Esophagus (tissue), 2 donors: ENCODE measurements around the gene MKI67. TPM values are rescaled to one million over a fixed set of nuclear protein-coding genes. Genes with fewer than 3 reads are reported as not detected.

Experiments
- H3K27ac ChIP-seq, 2 donors: one replicate each; pipeline ENCODE4 v1.5.1; 2013; ENCODE audit warnings: low read depth in 2 of 2, mild to moderate bottlenecking in 2 of 2, inconsistent platforms in 1 of 2, low read length in 1 of 2, moderate library complexity in 1 of 2
- H3K27me3 ChIP-seq, 2 donors: one replicate each; pipeline ENCODE4 v1.6.1; 2013; ENCODE audit warnings: low read length in 2 of 2, control low read depth in 1 of 2, mild to moderate bottlenecking in 1 of 2; ENCODE audit not compliant: insufficient read depth in 2 of 2, control insufficient read depth in 1 of 2
- H3K36me3 ChIP-seq, 2 donors: one replicate each; pipeline ENCODE4 v1.6.1; 2013; ENCODE audit warnings: low read length in 1 of 2; ENCODE audit not compliant: control insufficient read depth in 2 of 2, insufficient read depth in 2 of 2
- H3K4me1 ChIP-seq, 2 donors: one replicate each; pipeline ENCODE4 v1.6.1; 2013; ENCODE audit warnings: low read length in 1 of 2; ENCODE audit not compliant: control insufficient read depth in 2 of 2, insufficient read depth in 2 of 2
- H3K4me3 ChIP-seq, 2 donors: one replicate each; pipeline ENCODE4 v1.5.1; 2013; ENCODE audit warnings: low read length in 2 of 2, mild to moderate bottlenecking in 2 of 2, low read depth in 1 of 2, moderate library complexity in 1 of 2
- H3K9me3 ChIP-seq, 2 donors: one replicate each; pipeline ENCODE4 v1.6.1; 2013; ENCODE audit warnings: mild to moderate bottlenecking in 2 of 2, low read depth in 1 of 2, low read length in 1 of 2, moderate library complexity in 1 of 2; ENCODE audit not compliant: control insufficient read depth in 2 of 2, insufficient read depth in 1 of 2
- WGBS, 2 donors: extraction: QIAGEN DNeasy Blood & Tissue Kit; methylation state at CpG; one replicate each; pipeline ENCODE4 v1.1.7; 2013; 5-methylcytosine and 5-hydroxymethylcytosine counted together
- polyA plus RNA-seq, 2 donors: library from polyadenylated mRNA; stranded (reverse); fragments of 200-250 nt; gene quantifications; one replicate each; pipeline ENCODE4 v1.2.3, GENCODE V29; 2013
- donor health status: healthy with polysubstance abuse.
- donor health status: Bipolar disorder and iron deficiency.

The MKI67 gene
- polyA plus RNA-seq, 2 donors, result 8.7 to 8.9 TPM

- no peaks in the 10 kb centered on the region for H3K27me3 ChIP-seq
- WGBS, 2 donors, result 51 to 55% methylated on average over 19 of the region's 19 CpGs
- peaks cover 4 to 10% of the 10 kb centered on the region in 2 donors for H3K4me1 ChIP-seq
- H3K36me3 ChIP-seq, result peaks cover 10 to 43% of the 10 kb centered on the region in 2 donors
- no peak overlapping the region for H3K4me3 ChIP-seq
- peaks cover 0 to 5% of the 10 kb centered on the region in 2 donors for H3K9me3 ChIP-seq
- peak overlapping the region; percentile 52 for H3K27ac ChIP-seq
Observed at GRCh38 chr10:128062881-128063563, 63.2 kb downstream of the MKI67 start.

GRCh38 chr10:128062331-128062880 is 63.8 kb downstream of the MKI67 start:
- peak overlapping the region; percentile 52 to 62 for H3K27ac ChIP-seq
- H3K9me3 ChIP-seq, result peaks cover 0 to 5% of the 10 kb centered on the region in 2 donors
- peaks cover 8 to 37% of the 10 kb centered on the region in 2 donors for H3K36me3 ChIP-seq
- WGBS, 2 donors, result 57 to 61% methylated on average over 11 of the region's 11 CpGs
- H3K27me3 ChIP-seq, result no peaks in the 10 kb centered on the region
- H3K4me1 ChIP-seq, result peaks cover 4 to 10% of the 10 kb centered on the region in 2 donors
- no peak overlapping the region for H3K4me3 ChIP-seq

- no peak overlapping the region for H3K4me3 ChIP-seq
- WGBS, 2 donors, result 84 to 85% methylated on average over 14 of the region's 14 CpGs
- H3K36me3 ChIP-seq, result peaks cover 3 to 33% of the 10 kb centered on the region in 2 donors
- peaks cover 4 to 10% of the 10 kb centered on the region in 2 donors for H3K4me1 ChIP-seq
- H3K27ac ChIP-seq, result no peak overlapping the region
- no peaks in the 10 kb centered on the region for H3K27me3 ChIP-seq
- no peaks in the 10 kb centered on the region for H3K9me3 ChIP-seq
Observed at GRCh38 chr10:128061306-128062300, 64.6 kb downstream of the MKI67 start.

- H3K27ac ChIP-seq, result no peak overlapping the region
- peaks cover 10 to 28% of the 10 kb centered on the region in 2 donors for H3K36me3 ChIP-seq
- peaks cover 4 to 10% of the 10 kb centered on the region in 2 donors for H3K4me1 ChIP-seq
- H3K9me3 ChIP-seq, result no peaks in the 10 kb centered on the region
- WGBS, 2 donors, result 95 to 96% methylated on average over 9 of the region's 9 CpGs
- no peaks in the 10 kb centered on the region for H3K27me3 ChIP-seq
- H3K4me3 ChIP-seq, result no peak overlapping the region
Observed at GRCh38 chr10:128060341-128061250, 65.6 kb downstream of the MKI67 start.

GRCh38 chr10:128059982-128060293 is 66.3 kb downstream of the MKI67 start:
- Histone ChIP-seq H3K27ac (no peak overlapping the region), H3K4me3 (no peak overlapping the region), H3K4me1 (peaks cover 4 to 12% of the 10 kb centered on the region in 2 donors), H3K9me3 (no peaks in the 10 kb centered on the region), H3K36me3 (peaks cover 16 to 34% of the 10 kb centered on the region in 2 donors), H3K27me3 (no peaks in the 10 kb centered on the region)
- WGBS, 2 donors, result 88 to 96% methylated on average over 1 of the region's 1 CpG

GRCh38 chr10:128059266-128059981 is 66.8 kb downstream of the MKI67 start:
- H3K27me3 ChIP-seq, result no peaks in the 10 kb centered on the region
- no peaks in the 10 kb centered on the region for H3K9me3 ChIP-seq
- WGBS, 2 donors, result 75 to 76% methylated on average over 15 of the region's 15 CpGs
- no peak overlapping the region for H3K27ac ChIP-seq
- H3K36me3 ChIP-seq, result peaks cover 17 to 39% of the 10 kb centered on the region in 2 donors
- no peak overlapping the region for H3K4me3 ChIP-seq
- peaks cover 4 to 14% of the 10 kb centered on the region in 2 donors for H3K4me1 ChIP-seq

- H3K4me3 ChIP-seq, result no peak overlapping the region
- H3K4me1 ChIP-seq, result peaks cover 0 to 7% of the 10 kb centered on the region in 2 donors
- no peaks in the 10 kb centered on the region for H3K9me3 ChIP-seq
- H3K27me3 ChIP-seq, result no peaks in the 10 kb centered on the region
- H3K27ac ChIP-seq, result no peak overlapping the region
- peaks cover 17 to 39% of the 10 kb centered on the region in 2 donors for H3K36me3 ChIP-seq
Observed at GRCh38 chr10:128058750-128059134, 67.5 kb downstream of the MKI67 start.

GRCh38 chr10:128058106-128058749 is 68.0 kb downstream of the MKI67 start:
- H3K36me3 ChIP-seq, result peaks cover 17 to 39% of the 10 kb centered on the region in 2 donors
- H3K27me3 ChIP-seq, result no peaks in the 10 kb centered on the region
- H3K27ac ChIP-seq, result no peak overlapping the region
- H3K4me1 ChIP-seq, result peaks cover 0 to 5% of the 10 kb centered on the region in 2 donors
- H3K9me3 ChIP-seq, result no peaks in the 10 kb centered on the region
- H3K4me3 ChIP-seq, result no peak overlapping the region
- 93 to 96% methylated on average over 9 of the region's 9 CpGs for WGBS, 2 donors
